HepG2 (cell line): ENCODE data around the gene CDC42SE1. TPM values are rescaled to one million over a fixed set of nuclear protein-coding genes. Genes with fewer than 3 reads are reported as not detected.
A peak's percentile ranks its signal among the peaks of the same experiment; 100 is the strongest.

Source experiments
- ASH2L ChIP-seq: fragments of 300-600, 200-600 bp; sonication (generic); IDR thresholded peaks from 2 replicates; pipeline ENCODE4 v1.7.0; 2017; ENCODE audit warnings: low read depth, mild to moderate bottlenecking, moderate library complexity, mixed read lengths, low read length; ENCODE audit not compliant: insufficient read length
- CSRNP1 ChIP-seq: sonication (generic); formaldehyde crosslinking; IDR thresholded peaks from 2 replicates; pipeline ENCODE4 v1.8.1; 2023; ENCODE audit warnings: mild to moderate bottlenecking, missing genetic modification reagents
- GABPA ChIP-seq, 2 experiments: IDR thresholded peaks; 2 replicates each; pipeline ENCODE4 v1.6.1; 2011 to 2016; ENCODE audit warnings: low read depth in 2 of 2, low read length in 1 of 2, missing biosample characterization in 1 of 2, missing genetic modification characterization in 1 of 2
- HOXA5 ChIP-seq: sonication (generic); formaldehyde crosslinking; IDR thresholded peaks from 2 replicates; pipeline ENCODE4 v1.4.0; 2020; ENCODE audit warnings: missing genetic modification reagents
- IKZF5 ChIP-seq: IDR thresholded peaks from 2 replicates; pipeline ENCODE4 v1.6.1; 2018; ENCODE audit warnings: missing genetic modification reagents, mild to moderate bottlenecking, missing compliant biosample characterization
- NBN ChIP-seq: fragments of 450-650 bp; conservative IDR thresholded peaks from 2 replicates; pipeline ENCODE4 v1.6.1; 2017
- REXO4 ChIP-seq: sonication (generic); formaldehyde crosslinking; IDR thresholded peaks from 2 replicates; pipeline ENCODE4 v1.8.0; 2022; ENCODE audit warnings: missing genetic modification reagents, mild to moderate bottlenecking, borderline replicate concordance
- SOX6 ChIP-seq, 2 experiments: fragments of 450-650 bp in 1 of 2; sonication (generic) in 1 of 2; formaldehyde crosslinking in 1 of 2; IDR thresholded peaks; 2 replicates each; pipeline versions ENCODE4 v1.4.0 to v1.6.1; 2017 to 2020; ENCODE audit warnings: antibody characterized with exemption in 1 of 2, mild to moderate bottlenecking in 1 of 2, missing genetic modification reagents in 1 of 2
- TBL1XR1 ChIP-seq: fragments of 150-350 bp; IDR thresholded peaks from 2 replicates; pipeline ENCODE4 v1.6.1; 2014; ENCODE audit warnings: borderline replicate concordance, low read length; ENCODE audit not compliant: partially characterized antibody
- TBP ChIP-seq: sonication (generic); formaldehyde crosslinking; IDR thresholded peaks from 2 replicates; pipeline ENCODE4 v1.5.0; 2020; ENCODE audit warnings: missing genetic modification reagents
- TCF12 ChIP-seq, 2 experiments: fragments of 450-650 bp in 1 of 2; sonication (generic) in 1 of 2; formaldehyde crosslinking in 1 of 2; IDR thresholded peaks; 2 replicates each; pipeline versions ENCODE4 v1.6.1 to v1.8.0; 2017 to 2022; ENCODE audit warnings: antibody characterized with exemption in 1 of 2, mild to moderate bottlenecking in 1 of 2, missing genetic modification reagents in 1 of 2, moderate library complexity in 1 of 2
- TCF7L2 ChIP-seq: IDR thresholded peaks from 2 replicates; pipeline ENCODE4 v1.6.1; 2011; ENCODE audit warnings: mild to moderate bottlenecking, low read depth, low read length, moderate library complexity
- ZBTB14 ChIP-seq: sonication (generic); formaldehyde crosslinking; IDR thresholded peaks from 2 replicates; pipeline ENCODE4 v1.4.0; 2020; ENCODE audit warnings: missing genetic modification reagents
- ZBTB8A ChIP-seq: sonication (generic); formaldehyde crosslinking; IDR thresholded peaks from 2 replicates; pipeline ENCODE4 v1.4.0; 2020; ENCODE audit warnings: mild to moderate bottlenecking, low read depth, missing genetic modification reagents, borderline replicate concordance
- ZFP91 ChIP-seq: sonication (generic); formaldehyde crosslinking; IDR thresholded peaks from 2 replicates; pipeline ENCODE4 v1.9.0; 2022; ENCODE audit warnings: missing genetic modification reagents, mild to moderate bottlenecking, borderline replicate concordance
- ZNF263 ChIP-seq: sonication (generic); formaldehyde crosslinking; IDR thresholded peaks from 2 replicates; pipeline ENCODE4 v1.4.0; 2020; ENCODE audit warnings: missing genetic modification reagents
- ZNF432 ChIP-seq: sonication (generic); formaldehyde crosslinking; IDR thresholded peaks from 2 replicates; pipeline ENCODE4 v1.5.0; 2020; ENCODE audit warnings: missing genetic modification reagents, mild to moderate bottlenecking, borderline replicate concordance
- ZNF530 ChIP-seq: sonication (generic); formaldehyde crosslinking; IDR thresholded peaks from 2 replicates; pipeline ENCODE4 v1.5.0; 2020; ENCODE audit warnings: low read depth, mild to moderate bottlenecking, missing genetic modification reagents
- ZNF598 ChIP-seq: sonication (generic); formaldehyde crosslinking; IDR thresholded peaks from 2 replicates; pipeline ENCODE4 v1.5.1; 2020; ENCODE audit warnings: mild to moderate bottlenecking, missing genetic modification reagents, borderline replicate concordance
- ZNF615 ChIP-seq: sonication (generic); formaldehyde crosslinking; IDR thresholded peaks from 2 replicates; pipeline ENCODE4 v1.5.0; 2020; ENCODE audit warnings: mild to moderate bottlenecking, missing genetic modification reagents, borderline replicate concordance
- ZNF747 ChIP-seq: sonication (generic); formaldehyde crosslinking; IDR thresholded peaks from 2 replicates; pipeline ENCODE4 v1.8.1; 2023; ENCODE audit warnings: missing genetic modification reagents, mild to moderate bottlenecking, borderline replicate concordance
- ZSCAN12 ChIP-seq: sonication (generic); formaldehyde crosslinking; IDR thresholded peaks from 2 replicates; pipeline ENCODE4 v1.9.0; 2021; ENCODE audit warnings: mild to moderate bottlenecking, missing genetic modification reagents
- polyA plus RNA-seq, 8 experiments: library from polyadenylated mRNA; depleted of rRNA in 3 of 8; stranded (reverse) in 7 of 8; unstranded in 1 of 8; fragments of >200 nt; fragmentation: Illumina TruSeq in 4 of 8; extraction: Trizol in 4 of 8; gene quantifications; 2 replicates each; pipeline versions ENCODE4 v1.2.1 to v1.2.3, GENCODE V29; 2011 to 2016; ENCODE audit warnings: low read depth in 4 of 8, missing spikeins in 1 of 8, mixed read lengths in 1 of 8; ENCODE audit not compliant: insufficient read depth in 1 of 8
- total RNA-seq, 5 experiments: library from RNA; depleted of rRNA; stranded (reverse); fragments of >200 nt; fragmentation: Illumina TruSeq; extraction: Trizol; gene quantifications; 2 replicates each; pipeline ENCODE4 v1.2.3, GENCODE V29; 2016; ENCODE audit warnings: low read depth in 1 of 5

Gene CDC42SE1
- total and polyA plus RNA-seq, 2 of the 13 experiments (the other 11 are each of a cell fraction or from before 2014, with no cell fraction given): 17.6 to 17.9 TPM

GRCh38 chr1:151008244-151009205 is 50.9 kb downstream of the CDC42SE1 start, which contains the start of gene PRUNE1 (continued):
- TF ChIP-seq TBL1XR1: peak; percentile 5
- peak; percentile 88 for TF ChIP-seq ZFP91 (CRISPR knock-in tag)
- TF ChIP-seq ZNF432 (CRISPR knock-in tag): no peak
- TF ChIP-seq CSRNP1: peak; percentile 89; the same call in 1 of the 2 replicates
- no peak for TF ChIP-seq ZBTB8A (CRISPR knock-in tag)
- TF ChIP-seq ZNF615: peak; percentile 62; the same call in 1 of the 2 replicates
- TF ChIP-seq HOXA5 (CRISPR knock-in tag): peak; percentile 73; the same call in 1 of the 2 replicates
- no peak for TF ChIP-seq TBP (CRISPR knock-in tag)
- no peak for TF ChIP-seq SOX6 (IDR thresholded peaks at IDR 0.05)
- peak; percentile 69; the same call in 1 of the 2 replicates for TF ChIP-seq SOX6 (CRISPR knock-in tag; IDR thresholded peaks at IDR 0.05)
- TF ChIP-seq GABPA (IDR thresholded peaks at IDR 0.05; ENCODE audit: low read depth, low read length): peak; percentile 74
- peak; percentile 87 for TF ChIP-seq GABPA (CRISPR knock-in tag; IDR thresholded peaks at IDR 0.05; ENCODE audit: low read depth)
- TF ChIP-seq TCF12 (IDR thresholded peaks at IDR 0.05): no peak
- TF ChIP-seq TCF12 (CRISPR knock-in tag; IDR thresholded peaks at IDR 0.05): no peak
- no peak for TF ChIP-seq ZSCAN12 (CRISPR knock-in tag)
- TF ChIP-seq IKZF5 (CRISPR knock-in tag): peak; percentile 55
- peak; percentile 73; the same call in 1 of the 2 replicates for TF ChIP-seq ZNF598 (CRISPR knock-in tag)
- peak; percentile 46 for TF ChIP-seq ASH2L
- no peak for TF ChIP-seq NBN
- TF ChIP-seq TCF7L2: no peak
- no peak for TF ChIP-seq ZNF530 (CRISPR knock-in tag)
- no peak for TF ChIP-seq ZNF747
- no peak for TF ChIP-seq REXO4
- peak; percentile 34; the same call in 1 of the 2 replicates for TF ChIP-seq ZNF263 (CRISPR knock-in tag)
- no peak for TF ChIP-seq ZBTB14
